IMR-90 (cell line): ENCODE data around the gene DMAC2. TPM values are rescaled to one million over a fixed set of nuclear protein-coding genes. Genes with fewer than 3 reads are reported as not detected.

Source experiments
- ATAC-seq: fragments of 200-7000 bp; cut with Tn5 transposase; 2 replicates; pipeline ENCODE4 v1.9.1; 2020; ENCODE audit warnings: low read depth, mild to moderate bottlenecking, moderate library complexity
- BruUV-seq: library from RNA; stranded (reverse); fragments of 400-500 nt; replicated peaks from 2 replicates; lab custom pipeline; 2021; lab: Mats Ljungman, UMichigan
- CTCF ChIA-PET: fragments of 300-600 bp; formaldehyde crosslinking; extraction: SDS; loops from one replicate; lab custom pipeline; 2021; ENCODE audit warnings: antibody characterized with exemption; lab: Yijun Ruan, JAX
- POLR2A ChIA-PET: fragments of 300-600 bp; sonication (Branson Sonifier 250); formaldehyde crosslinking; loops from one replicate; lab custom pipeline; 2022; ENCODE audit warnings: antibody characterized with exemption; ENCODE audit not compliant: unreplicated experiment; lab: Charles Lee
- DNase-seq: peaks from one replicate; pipeline ENCODE4 v3.0.0; 2013
- H2AFZ ChIP-seq: replicated peaks from 2 replicates; pipeline ENCODE3; 2013; ENCODE audit warnings: low read length, mild to moderate bottlenecking; ENCODE audit not compliant: poor library complexity
- H2AK5ac ChIP-seq: 2 replicates; pipeline ENCODE4 v1.6.1; 2013; ENCODE audit warnings: low read depth, low read length, inconsistent platforms
- H2AK9ac ChIP-seq: replicated peaks from 2 replicates; pipeline ENCODE3; 2013; ENCODE audit warnings: mild to moderate bottlenecking, low read depth, low read length, moderate library complexity; ENCODE audit not compliant: poor library complexity
- H2BK120ac ChIP-seq: 2 replicates; pipeline ENCODE4 v1.6.1; 2013; ENCODE audit warnings: low read depth, low read length, inconsistent platforms
- H2BK15ac ChIP-seq: 3 replicates; pipeline ENCODE4 v1.6.1; 2013; ENCODE audit warnings: low read depth, low read length, inconsistent platforms
- H2BK20ac ChIP-seq: 2 replicates; pipeline ENCODE4 v1.6.1; 2013; ENCODE audit warnings: low read depth, mild to moderate bottlenecking, inconsistent platforms, low read length, moderate library complexity
- H2BK5ac ChIP-seq: 2 replicates; pipeline ENCODE4 v1.6.1; 2013; ENCODE audit warnings: mild to moderate bottlenecking, low read depth, low read length, inconsistent platforms; ENCODE audit not compliant: poor library complexity, severe bottlenecking
- H3K14ac ChIP-seq: replicated peaks from 2 replicates; pipeline ENCODE4 v1.6.1; 2013; ENCODE audit warnings: low read depth, low read length, inconsistent platforms
- H3K18ac ChIP-seq: 2 replicates; pipeline ENCODE4 v1.6.1; 2013; ENCODE audit warnings: low read depth, low read length, control low read depth
- H3K23ac ChIP-seq: 2 replicates; pipeline ENCODE4 v1.6.1; 2013; ENCODE audit warnings: low read depth, low read length, inconsistent platforms
- H3K27ac ChIP-seq: 2 replicates; pipeline ENCODE4 v1.5.1; 2013; ENCODE audit warnings: mild to moderate bottlenecking, control low read depth, low read length; ENCODE audit not compliant: insufficient read depth
- H3K27me3 ChIP-seq: 2 replicates; pipeline ENCODE4 v1.6.1; 2013; ENCODE audit warnings: low read length; ENCODE audit not compliant: control insufficient read depth, insufficient read depth
- H3K36me3 ChIP-seq: 2 replicates; pipeline ENCODE4 v1.6.1; 2013; ENCODE audit warnings: low read length, mixed read lengths; ENCODE audit not compliant: control insufficient read depth, insufficient read depth
- H3K4ac ChIP-seq: 2 replicates; pipeline ENCODE4 v1.6.1; 2013; ENCODE audit warnings: low read depth, low read length, inconsistent platforms
- H3K4me1 ChIP-seq: 2 replicates; pipeline ENCODE4 v1.6.1; 2013; ENCODE audit warnings: low read length, mixed read lengths; ENCODE audit not compliant: control insufficient read depth, insufficient read depth
- H3K4me2 ChIP-seq: 2 replicates; pipeline ENCODE4 v1.6.1; 2013; ENCODE audit warnings: low read depth, mild to moderate bottlenecking, control low read depth, low read length, moderate library complexity
- H3K4me3 ChIP-seq: 2 replicates; pipeline ENCODE4 v1.5.1; 2013; ENCODE audit warnings: low read depth, mild to moderate bottlenecking, control low read depth, low read length, moderate library complexity; ENCODE audit not compliant: insufficient read depth
- H3K56ac ChIP-seq: 2 replicates; pipeline ENCODE4 v1.6.1; 2013; ENCODE audit warnings: low read length, inconsistent platforms; ENCODE audit not compliant: insufficient read depth; ENCODE audit errors: extremely low read depth
- H3K79me1 ChIP-seq, 2 experiments: 2 replicates each; pipeline ENCODE4 v1.6.1; 2013; ENCODE audit warnings: low read length in 2 of 2, inconsistent platforms in 1 of 2, low read depth in 1 of 2
- H3K9ac ChIP-seq: 2 replicates; pipeline ENCODE4 v1.6.1; 2013; ENCODE audit warnings: low read depth, low read length, control low read depth
- H3K9me1 ChIP-seq: 2 replicates; pipeline ENCODE4 v1.6.1; 2013; ENCODE audit warnings: low read length, inconsistent platforms; ENCODE audit not compliant: insufficient read depth
- H3K9me3 ChIP-seq: 2 replicates; pipeline ENCODE4 v1.6.1; 2013; ENCODE audit warnings: low read length; ENCODE audit not compliant: control insufficient read depth, insufficient read depth
- H4K20me1 ChIP-seq: 2 replicates; pipeline ENCODE4 v1.6.1; 2013; ENCODE audit warnings: low read length, inconsistent platforms; ENCODE audit not compliant: insufficient read depth
- H4K5ac ChIP-seq: 2 replicates; pipeline ENCODE4 v1.6.1; 2013; ENCODE audit warnings: mild to moderate bottlenecking, low read depth, low read length, control low read depth
- H4K8ac ChIP-seq, 2 experiments: 2 replicates each; pipeline ENCODE4 v1.6.1; 2013; ENCODE audit warnings: low read depth in 2 of 2, low read length in 2 of 2, control low read depth in 1 of 2, inconsistent platforms in 1 of 2
- H4K91ac ChIP-seq: 2 replicates; pipeline ENCODE4 v1.6.1; 2013; ENCODE audit warnings: low read depth, low read length, inconsistent platforms; ENCODE audit not compliant: insufficient read depth
- BHLHE40 ChIP-seq: fragments of 150-350 bp; IDR thresholded peaks from 2 replicates; pipeline ENCODE4 v1.6.1; 2016; ENCODE audit warnings: mild to moderate bottlenecking, low read depth, low read length
- CEBPB ChIP-seq: IDR thresholded peaks from 2 replicates; pipeline ENCODE4 v1.6.1; 2012; ENCODE audit warnings: low read depth, low read length, improper control_type of control experiment
- CHD1 ChIP-seq: IDR thresholded peaks from 2 replicates; pipeline ENCODE4 v1.6.1; 2012; ENCODE audit warnings: low read depth, low read length, improper control_type of control experiment
- FOS ChIP-seq: fragments of 150-350 bp; IDR thresholded peaks from 2 replicates; pipeline ENCODE4 v1.6.1; 2016; ENCODE audit warnings: low read depth, low read length
- MAFK ChIP-seq: IDR thresholded peaks from 2 replicates; pipeline ENCODE4 v1.6.1; 2012; ENCODE audit warnings: low read depth, low read length, improper control_type of control experiment
- MAZ ChIP-seq: IDR thresholded peaks from 2 replicates; pipeline ENCODE4 v1.6.1; 2012; ENCODE audit warnings: low read depth, mild to moderate bottlenecking, low read length, improper control_type of control experiment, moderate library complexity, borderline replicate concordance
- MXI1 ChIP-seq: IDR thresholded peaks from 2 replicates; pipeline ENCODE4 v1.6.1; 2012; ENCODE audit warnings: low read depth, mild to moderate bottlenecking, low read length, moderate library complexity, borderline replicate concordance
- NFE2L2 ChIP-seq: fragments of 150-350 bp; IDR thresholded peaks from 2 replicates; pipeline ENCODE4 v1.6.1; 2016; ENCODE audit warnings: low read depth, mild to moderate bottlenecking, low read length
- POLR2A ChIP-seq: IDR thresholded peaks from 2 replicates; pipeline ENCODE4 v1.6.1; 2012; ENCODE audit warnings: mild to moderate bottlenecking, low read depth, low read length
- RAD21 ChIP-seq: IDR thresholded peaks from 2 replicates; pipeline ENCODE4 v1.6.1; 2012; ENCODE audit warnings: low read length, improper control_type of control experiment
- RCOR1 ChIP-seq: IDR thresholded peaks from 2 replicates; pipeline ENCODE4 v1.6.1; 2012; ENCODE audit warnings: mild to moderate bottlenecking, low read length, improper control_type of control experiment; ENCODE audit not compliant: insufficient replicate concordance
- RFX5 ChIP-seq: IDR thresholded peaks from 2 replicates; pipeline ENCODE4 v1.8.0; 2012; ENCODE audit warnings: low read depth, mild to moderate bottlenecking, low read length, moderate library complexity
- SMC3 ChIP-seq: fragments of 150-350 bp; IDR thresholded peaks from 2 replicates; pipeline ENCODE4 v1.6.1; 2016; ENCODE audit warnings: low read depth, mild to moderate bottlenecking, antibody characterized with exemption, low read length, moderate library complexity
- dilution Hi-C: fragments of 300-500 bp; cut with HindIII; formaldehyde crosslinking; loops from one replicate; pipeline ENCODE4 v1.14.3; 2018; ENCODE audit warnings: low sequenced_read_pairs; ENCODE audit not compliant: unreplicated experiment
- in situ Hi-C: fragments of 300-500 bp; cut with MboI; formaldehyde crosslinking; loops from 3 replicates; pipeline ENCODE4 v1.14.3; 2019; ENCODE audit warnings: low sequenced_read_pairs, inconsistent platforms, mixed read lengths
- intact Hi-C: fragments of 100-400 bp; cut with micrococcal nuclease; formaldehyde crosslinking; loops from 2 replicates; pipeline ENCODE4 v1.10.0; 2022
- polyA plus RNA-seq, 3 experiments: library from polyadenylated mRNA; depleted of rRNA; stranded (reverse); fragments of >200 nt; gene quantifications; 2 replicates each; pipeline ENCODE4 v1.2.3, GENCODE V29; 2012; ENCODE audit warnings: low replicate concordance in 1 of 3
- total RNA-seq: library from RNA; depleted of rRNA; stranded (reverse); fragments of >200 nt; gene quantifications from 2 replicates; pipeline ENCODE4 v1.2.3, GENCODE V29; 2012
- TF ChIP-seq, protein P1 (sequence below): fragments of 150-350 bp; IDR thresholded peaks from 2 replicates; pipeline ENCODE4 v1.6.1; 2016; ENCODE audit warnings: low read depth, mild to moderate bottlenecking, low read length, moderate library complexity, borderline replicate concordance
- TF ChIP-seq, protein P2 (sequence below): fragments of 150-350 bp; IDR thresholded peaks from 2 replicates; pipeline ENCODE4 v1.6.1; 2017; ENCODE audit warnings: mild to moderate bottlenecking, antibody characterized with exemption, low read length, low read depth
- TF ChIP-seq, protein P3 (sequence below): conservative IDR thresholded peaks from 2 replicates; pipeline ENCODE4 v1.5.1; 2012; ENCODE audit warnings: mild to moderate bottlenecking, low read depth, low read length, improper control_type of control experiment

The DMAC2 gene
- total and polyA plus RNA-seq, 2 of the 4 experiments (the other 2 are of a cell fraction) = 52.5 to 72.2 TPM

- in situ Hi-C loops = no loop called here
- H3K9me1 ChIP-seq = no peaks in the 10 kb centered on the region
- H3K18ac ChIP-seq = no peak overlapping the region
- no peak overlapping the region for H3K4me2 ChIP-seq
- no peak overlapping the region for H4K5ac ChIP-seq
- dilution Hi-C loops = no loop called here
- no peaks in the 10 kb centered on the region for H3K9me3 ChIP-seq
- no peak overlapping the region for H3K23ac ChIP-seq
- H4K20me1 ChIP-seq = no peaks in the 10 kb centered on the region
- TF ChIP-seq CEBPB (no peak), RAD21 (no peak), POLR2A (no peak), NFE2L2 (no peak), MXI1 (no peak), MAFK (no peak), FOS (no peak), BHLHE40 (no peak), CHD1 (no peak), MAZ (no peak), RFX5 (no peak), SMC3 (no peak), RCOR1 (no peak)
- TF ChIP-seq, protein P1, sequence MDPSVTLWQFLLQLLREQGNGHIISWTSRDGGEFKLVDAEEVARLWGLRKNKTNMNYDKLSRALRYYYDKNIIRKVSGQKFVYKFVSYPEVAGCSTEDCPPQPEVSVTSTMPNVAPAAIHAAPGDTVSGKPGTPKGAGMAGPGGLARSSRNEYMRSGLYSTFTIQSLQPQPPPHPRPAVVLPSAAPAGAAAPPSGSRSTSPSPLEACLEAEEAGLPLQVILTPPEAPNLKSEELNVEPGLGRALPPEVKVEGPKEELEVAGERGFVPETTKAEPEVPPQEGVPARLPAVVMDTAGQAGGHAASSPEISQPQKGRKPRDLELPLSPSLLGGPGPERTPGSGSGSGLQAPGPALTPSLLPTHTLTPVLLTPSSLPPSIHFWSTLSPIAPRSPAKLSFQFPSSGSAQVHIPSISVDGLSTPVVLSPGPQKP = no peak
- TF ChIP-seq, protein P2, sequence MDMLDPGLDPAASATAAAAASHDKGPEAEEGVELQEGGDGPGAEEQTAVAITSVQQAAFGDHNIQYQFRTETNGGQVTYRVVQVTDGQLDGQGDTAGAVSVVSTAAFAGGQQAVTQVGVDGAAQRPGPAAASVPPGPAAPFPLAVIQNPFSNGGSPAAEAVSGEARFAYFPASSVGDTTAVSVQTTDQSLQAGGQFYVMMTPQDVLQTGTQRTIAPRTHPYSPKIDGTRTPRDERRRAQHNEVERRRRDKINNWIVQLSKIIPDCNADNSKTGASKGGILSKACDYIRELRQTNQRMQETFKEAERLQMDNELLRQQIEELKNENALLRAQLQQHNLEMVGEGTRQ = no peak
- TF ChIP-seq, protein P3, sequence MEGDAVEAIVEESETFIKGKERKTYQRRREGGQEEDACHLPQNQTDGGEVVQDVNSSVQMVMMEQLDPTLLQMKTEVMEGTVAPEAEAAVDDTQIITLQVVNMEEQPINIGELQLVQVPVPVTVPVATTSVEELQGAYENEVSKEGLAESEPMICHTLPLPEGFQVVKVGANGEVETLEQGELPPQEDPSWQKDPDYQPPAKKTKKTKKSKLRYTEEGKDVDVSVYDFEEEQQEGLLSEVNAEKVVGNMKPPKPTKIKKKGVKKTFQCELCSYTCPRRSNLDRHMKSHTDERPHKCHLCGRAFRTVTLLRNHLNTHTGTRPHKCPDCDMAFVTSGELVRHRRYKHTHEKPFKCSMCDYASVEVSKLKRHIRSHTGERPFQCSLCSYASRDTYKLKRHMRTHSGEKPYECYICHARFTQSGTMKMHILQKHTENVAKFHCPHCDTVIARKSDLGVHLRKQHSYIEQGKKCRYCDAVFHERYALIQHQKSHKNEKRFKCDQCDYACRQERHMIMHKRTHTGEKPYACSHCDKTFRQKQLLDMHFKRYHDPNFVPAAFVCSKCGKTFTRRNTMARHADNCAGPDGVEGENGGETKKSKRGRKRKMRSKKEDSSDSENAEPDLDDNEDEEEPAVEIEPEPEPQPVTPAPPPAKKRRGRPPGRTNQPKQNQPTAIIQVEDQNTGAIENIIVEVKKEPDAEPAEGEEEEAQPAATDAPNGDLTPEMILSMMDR = no peak
- H3K4me1 ChIP-seq = no peaks in the 10 kb centered on the region
- H2BK15ac ChIP-seq = no peak overlapping the region
- no peak for ATAC-seq
- H2AK5ac ChIP-seq = no peak overlapping the region
- H3K9ac ChIP-seq = no peak overlapping the region
- H2AFZ ChIP-seq = no peak overlapping the region
- ChIA-PET POLR2A (no interaction called here), CTCF (no interaction called here)
- H3K14ac ChIP-seq = no peak overlapping the region
- H3K36me3 ChIP-seq = no peaks in the 10 kb centered on the region
- no peak overlapping the region for H3K56ac ChIP-seq
- no peak overlapping the region for H3K27ac ChIP-seq
- H4K8ac ChIP-seq = no peak overlapping the region
- no peak overlapping the region for H3K4me3 ChIP-seq
- peaks cover 4% of the 10 kb centered on the region for H3K27me3 ChIP-seq
- no peaks in the 10 kb centered on the region for H3K79me1 ChIP-seq
- no peak overlapping the region for H2AK9ac ChIP-seq
- no peak overlapping the region for H2BK120ac ChIP-seq
- BruUV-seq = no TSS peak
- no peak overlapping the region for H4K91ac ChIP-seq
- H3K4ac ChIP-seq = no peak overlapping the region
- DNase-seq = no peak
- H2BK5ac ChIP-seq = no peak overlapping the region
- no peak overlapping the region for H2BK20ac ChIP-seq
- intact Hi-C loops = no loop called here
Observed at GRCh38 chr19:41476583-41476982, 36.9 kb upstream of the DMAC2 start.
